ENCODE measurements around the gene PLCB1.

DNA sequence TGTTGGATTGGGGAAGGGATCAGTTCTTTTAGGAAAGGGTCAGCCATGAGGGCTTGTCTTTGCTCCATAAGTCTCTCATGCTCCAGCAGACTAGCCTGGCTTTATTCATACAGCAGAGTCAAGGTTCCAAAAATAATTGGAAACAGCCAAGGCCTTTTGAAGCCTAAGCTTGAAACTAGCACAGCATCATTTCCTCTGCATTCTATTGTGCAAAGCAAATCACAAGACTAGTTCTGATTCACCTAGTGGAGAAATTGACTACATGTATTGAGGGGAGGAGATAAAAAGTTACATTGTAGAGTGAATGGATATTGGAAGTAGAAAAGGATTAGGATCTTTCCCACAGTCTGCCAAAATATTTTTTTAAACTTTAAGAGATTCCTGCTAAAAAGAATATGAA lies 777.5 kb downstream of the PLCB1 start:
- TF ChIP-seq, protein P1, sequence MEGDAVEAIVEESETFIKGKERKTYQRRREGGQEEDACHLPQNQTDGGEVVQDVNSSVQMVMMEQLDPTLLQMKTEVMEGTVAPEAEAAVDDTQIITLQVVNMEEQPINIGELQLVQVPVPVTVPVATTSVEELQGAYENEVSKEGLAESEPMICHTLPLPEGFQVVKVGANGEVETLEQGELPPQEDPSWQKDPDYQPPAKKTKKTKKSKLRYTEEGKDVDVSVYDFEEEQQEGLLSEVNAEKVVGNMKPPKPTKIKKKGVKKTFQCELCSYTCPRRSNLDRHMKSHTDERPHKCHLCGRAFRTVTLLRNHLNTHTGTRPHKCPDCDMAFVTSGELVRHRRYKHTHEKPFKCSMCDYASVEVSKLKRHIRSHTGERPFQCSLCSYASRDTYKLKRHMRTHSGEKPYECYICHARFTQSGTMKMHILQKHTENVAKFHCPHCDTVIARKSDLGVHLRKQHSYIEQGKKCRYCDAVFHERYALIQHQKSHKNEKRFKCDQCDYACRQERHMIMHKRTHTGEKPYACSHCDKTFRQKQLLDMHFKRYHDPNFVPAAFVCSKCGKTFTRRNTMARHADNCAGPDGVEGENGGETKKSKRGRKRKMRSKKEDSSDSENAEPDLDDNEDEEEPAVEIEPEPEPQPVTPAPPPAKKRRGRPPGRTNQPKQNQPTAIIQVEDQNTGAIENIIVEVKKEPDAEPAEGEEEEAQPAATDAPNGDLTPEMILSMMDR (IDR thresholded peaks at IDR 0.05; ENCODE audit: insufficient read depth, low read depth, low read length): no peak
- TF ChIP-seq EZH2 (IDR thresholded peaks at IDR 0.05; ENCODE audit: insufficient read depth, low read length): no peak

Data from astrocyte (in vitro differentiated cells and primary cell).